ENCODE data around the gene JAG1.
A peak's percentile ranks its signal among the peaks of the same experiment; 100 is the strongest.

JAG1 gene

GRCh38 chr20:10671919-10672623 lies 1.7 kb downstream of the JAG1 start:
- ATAC-seq (replicated peaks; ENCODE audit: extremely low read depth, poor library complexity, severe bottlenecking) (peak; percentile 13), DNase-seq (ENCODE audit: low spot score in 2 of 2) (no peak)
- peaks cover 81% of the 10 kb centered on the region for H3K27me3 Mint-ChIP-seq
- peaks cover 13% of the 10 kb centered on the region for H3K4me1 Mint-ChIP-seq
- peaks cover 5% of the 10 kb centered on the region for H3K36me3 Mint-ChIP-seq (ENCODE audit: insufficient read depth)
- H3K9me3 Mint-ChIP-seq: no peaks in the 10 kb centered on the region
- H3K4me3 Mint-ChIP-seq: peak overlapping the region; percentile 81
- H3K27ac Mint-ChIP-seq (ENCODE audit: low read depth): no peak overlapping the region

DNA sequence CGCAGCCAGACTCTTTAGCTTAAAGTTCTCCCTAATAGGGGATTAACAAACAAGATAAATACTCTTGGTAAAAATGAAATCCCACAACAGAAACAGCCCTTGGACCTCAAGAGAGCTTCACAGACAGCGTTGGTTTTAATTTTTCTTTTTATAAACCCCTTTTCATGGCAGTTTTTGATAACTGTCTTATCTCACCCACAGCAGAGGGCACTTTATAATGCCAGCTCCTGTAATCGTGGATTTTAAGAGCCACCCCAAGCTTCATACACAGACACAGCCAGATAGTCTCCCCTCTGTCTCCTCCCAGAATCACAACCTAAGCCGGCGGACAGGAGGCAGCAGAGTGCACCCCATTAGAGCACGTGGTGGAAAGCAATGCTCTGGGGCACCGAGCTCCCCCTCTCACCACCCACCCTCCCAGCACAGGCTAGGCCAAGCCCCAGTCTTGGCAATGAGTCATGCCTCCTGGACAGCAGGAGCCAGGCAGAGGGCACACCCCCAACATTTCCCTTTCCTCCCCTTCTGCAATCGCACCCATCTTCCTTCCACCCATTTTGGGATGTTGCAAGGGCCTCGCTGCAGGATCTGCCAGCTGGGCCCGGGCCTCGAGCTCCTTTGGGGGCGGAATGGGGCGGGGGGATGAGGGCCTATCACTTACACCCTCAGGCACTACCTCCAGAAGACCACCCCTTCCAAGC lies 2.4 kb downstream of the JAG1 start:
- Mint-ChIP-seq H3K36me3 (ENCODE audit: insufficient read depth) (peaks cover 5% of the 10 kb centered on the region), H3K4me1 (peaks cover 13% of the 10 kb centered on the region), H3K27me3 (peaks cover 76% of the 10 kb centered on the region), H3K27ac (ENCODE audit: low read depth) (no peak overlapping the region), H3K9me3 (no peaks in the 10 kb centered on the region), H3K4me3 (peak overlapping the region; percentile 58)
- ATAC-seq (replicated peaks; ENCODE audit: extremely low read depth, poor library complexity, severe bottlenecking) (no peak), DNase-seq (ENCODE audit: low spot score in 2 of 2) (no peak)

DNA sequence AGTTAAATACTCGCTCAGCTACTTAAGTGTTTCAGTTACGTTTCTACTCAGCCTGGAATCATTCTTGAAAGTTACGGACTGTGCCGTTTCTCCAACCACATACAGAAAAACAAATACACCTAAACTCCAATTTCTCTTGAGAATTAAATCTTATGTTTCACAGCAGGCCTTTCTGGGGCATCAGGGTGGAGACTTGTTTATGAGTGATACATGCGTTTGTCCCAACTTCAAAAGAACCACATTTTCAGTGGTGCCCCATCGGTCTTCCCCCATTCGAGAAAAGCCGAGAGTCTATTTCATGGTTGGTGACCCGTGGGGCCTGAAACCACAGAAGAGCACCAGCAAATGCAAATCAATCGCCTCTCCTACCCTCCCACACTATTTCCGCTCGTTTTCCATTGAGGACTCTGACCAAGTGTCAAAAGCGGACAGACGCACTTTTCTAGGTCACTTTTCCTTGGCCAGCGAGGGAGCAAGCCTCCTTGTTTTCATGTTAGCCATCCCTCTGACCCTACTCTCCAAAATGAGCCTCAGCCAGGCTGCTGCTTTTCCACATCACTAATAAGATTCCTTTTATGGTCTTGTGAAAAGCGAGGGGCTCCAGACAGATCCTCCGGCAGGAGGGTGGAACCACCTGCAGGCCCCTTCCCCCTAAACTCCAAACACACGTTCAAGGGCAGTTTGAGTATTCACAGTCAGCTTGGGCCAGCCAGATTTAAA lies 3.1 kb downstream of the JAG1 start:
- Mint-ChIP-seq H3K4me3 (peak overlapping the region; percentile 58), H3K27me3 (peaks cover 76% of the 10 kb centered on the region), H3K36me3 (ENCODE audit: insufficient read depth) (peaks cover 5% of the 10 kb centered on the region), H3K27ac (ENCODE audit: low read depth) (no peak overlapping the region), H3K9me3 (no peaks in the 10 kb centered on the region), H3K4me1 (peaks cover 13% of the 10 kb centered on the region)
- DNase-seq (ENCODE audit: low spot score in 2 of 2) (no peak), ATAC-seq (replicated peaks; ENCODE audit: extremely low read depth, poor library complexity, severe bottlenecking) (no peak)

- DNase-seq (ENCODE audit: low spot score in 2 of 2): no peak
- Mint-ChIP-seq H3K27me3 (peaks cover 76% of the 10 kb centered on the region), H3K4me1 (peaks cover 13% of the 10 kb centered on the region), H3K4me3 (no peak overlapping the region), H3K27ac (ENCODE audit: low read depth) (no peak overlapping the region), H3K36me3 (ENCODE audit: insufficient read depth) (peaks cover 5% of the 10 kb centered on the region), H3K9me3 (no peaks in the 10 kb centered on the region)
- no peak for ATAC-seq (replicated peaks; ENCODE audit: extremely low read depth, poor library complexity, severe bottlenecking)
These were observed 3.9 kb downstream of the JAG1 start for GRCh38 chr20:10669843-10670446.

DNA sequence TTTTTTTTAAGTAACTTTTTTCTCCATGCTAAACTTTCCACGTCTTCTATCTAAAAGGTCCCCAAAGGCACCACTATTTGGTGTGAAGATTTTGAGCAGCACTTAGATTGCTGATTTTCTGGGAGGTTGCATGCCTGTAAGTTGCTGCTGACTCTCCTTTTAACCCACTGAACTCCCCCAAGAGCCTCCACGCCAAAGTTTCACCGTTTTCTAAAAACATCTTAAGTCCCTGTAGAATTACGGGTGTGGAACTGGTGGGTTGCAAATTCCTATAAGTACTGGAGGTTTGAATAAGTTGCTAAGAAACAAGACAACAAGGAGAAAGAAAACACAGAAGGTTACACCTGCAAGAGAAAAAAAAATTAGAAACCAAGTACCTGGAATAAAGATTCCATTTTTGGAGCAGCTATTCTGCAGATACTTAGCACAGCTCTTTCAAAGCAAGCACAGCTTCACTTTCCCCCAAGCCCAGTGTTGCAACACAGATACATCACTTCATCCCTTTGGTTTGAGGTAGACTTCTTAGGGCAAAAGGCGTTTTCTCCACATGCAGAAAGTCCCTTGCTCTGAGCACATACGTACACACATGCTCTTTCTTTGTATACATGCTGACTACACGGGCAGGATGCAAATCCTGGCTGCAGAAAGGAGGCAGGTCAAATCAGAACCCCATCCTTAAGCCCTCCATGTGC lies 5.0 kb downstream of the JAG1 start:
- Mint-ChIP-seq H3K27me3 (peaks cover 82% of the 10 kb centered on the region), H3K4me3 (no peak overlapping the region), H3K9me3 (no peaks in the 10 kb centered on the region), H3K36me3 (ENCODE audit: insufficient read depth) (peaks cover 5% of the 10 kb centered on the region), H3K27ac (ENCODE audit: low read depth) (no peak overlapping the region), H3K4me1 (peaks cover 11% of the 10 kb centered on the region)
- ATAC-seq (replicated peaks; ENCODE audit: extremely low read depth, poor library complexity, severe bottlenecking): no peak
- no peak for DNase-seq (ENCODE audit: low spot score in 2 of 2)

DNA sequence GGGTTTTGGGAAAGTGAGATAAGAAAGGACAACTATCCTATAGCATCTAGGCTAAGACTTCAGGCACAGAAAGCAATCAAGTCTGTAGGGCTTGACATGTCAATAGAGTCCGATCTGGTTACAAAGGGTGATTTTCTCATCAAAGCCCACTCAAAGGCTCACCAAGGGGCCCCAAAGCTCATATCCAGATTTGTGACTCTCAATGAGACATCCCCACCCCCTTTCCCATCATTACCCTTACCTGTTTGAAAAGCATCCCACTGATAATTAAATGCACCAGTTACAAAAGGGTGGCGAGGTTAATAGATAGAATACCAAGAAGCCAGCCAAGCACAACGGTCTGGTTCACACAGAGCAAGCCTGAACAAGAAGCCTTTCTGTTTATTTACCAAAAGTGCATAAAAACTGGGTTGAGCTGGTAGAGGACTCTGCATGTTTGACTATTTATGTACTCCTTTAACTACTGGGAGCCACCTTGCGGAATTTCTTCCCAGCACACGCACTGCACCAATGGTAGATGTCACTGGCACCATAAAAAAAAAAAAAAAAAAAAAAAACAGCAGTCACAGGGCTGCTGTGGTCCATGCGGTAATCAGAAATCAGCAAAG lies 6.1 kb downstream of the JAG1 start:
- H3K36me3 Mint-ChIP-seq (ENCODE audit: insufficient read depth): peaks cover 5% of the 10 kb centered on the region
- H3K9me3 Mint-ChIP-seq: no peaks in the 10 kb centered on the region
- DNase-seq (ENCODE audit: low spot score in 2 of 2) (no peak), ATAC-seq (replicated peaks; ENCODE audit: extremely low read depth, poor library complexity, severe bottlenecking) (no peak)
- H3K4me3 Mint-ChIP-seq: no peak overlapping the region
- no peak overlapping the region for H3K27ac Mint-ChIP-seq (ENCODE audit: low read depth)
- H3K4me1 Mint-ChIP-seq: peaks cover 8% of the 10 kb centered on the region
- H3K27me3 Mint-ChIP-seq: peaks cover 87% of the 10 kb centered on the region

DNA sequence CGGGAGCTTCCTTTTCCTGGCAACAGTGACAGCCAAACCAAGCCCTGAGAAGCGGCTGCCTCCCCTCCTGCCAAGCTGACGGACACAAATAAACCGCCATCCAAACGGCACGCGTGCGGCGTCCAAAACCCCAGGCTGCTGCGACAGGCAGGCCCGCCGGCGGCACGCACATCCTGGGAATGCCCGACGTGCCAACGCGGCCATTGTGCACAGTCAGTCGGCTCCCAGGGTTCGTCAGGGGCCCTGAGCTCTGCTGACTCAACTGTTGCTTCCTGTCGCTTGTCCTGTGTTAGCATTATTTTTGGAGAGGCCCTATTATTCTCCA lies 6.8 kb downstream of the JAG1 start:
- ATAC-seq (replicated peaks; ENCODE audit: extremely low read depth, poor library complexity, severe bottlenecking) (no peak), DNase-seq (ENCODE audit: low spot score in 2 of 2) (no peak)
- no peak overlapping the region for H3K4me3 Mint-ChIP-seq
- peaks cover 3% of the 10 kb centered on the region for H3K36me3 Mint-ChIP-seq (ENCODE audit: insufficient read depth)
- H3K4me1 Mint-ChIP-seq: peaks cover 8% of the 10 kb centered on the region
- no peak overlapping the region for H3K27ac Mint-ChIP-seq (ENCODE audit: low read depth)
- H3K27me3 Mint-ChIP-seq: peaks cover 87% of the 10 kb centered on the region
- no peaks in the 10 kb centered on the region for H3K9me3 Mint-ChIP-seq

DNA sequence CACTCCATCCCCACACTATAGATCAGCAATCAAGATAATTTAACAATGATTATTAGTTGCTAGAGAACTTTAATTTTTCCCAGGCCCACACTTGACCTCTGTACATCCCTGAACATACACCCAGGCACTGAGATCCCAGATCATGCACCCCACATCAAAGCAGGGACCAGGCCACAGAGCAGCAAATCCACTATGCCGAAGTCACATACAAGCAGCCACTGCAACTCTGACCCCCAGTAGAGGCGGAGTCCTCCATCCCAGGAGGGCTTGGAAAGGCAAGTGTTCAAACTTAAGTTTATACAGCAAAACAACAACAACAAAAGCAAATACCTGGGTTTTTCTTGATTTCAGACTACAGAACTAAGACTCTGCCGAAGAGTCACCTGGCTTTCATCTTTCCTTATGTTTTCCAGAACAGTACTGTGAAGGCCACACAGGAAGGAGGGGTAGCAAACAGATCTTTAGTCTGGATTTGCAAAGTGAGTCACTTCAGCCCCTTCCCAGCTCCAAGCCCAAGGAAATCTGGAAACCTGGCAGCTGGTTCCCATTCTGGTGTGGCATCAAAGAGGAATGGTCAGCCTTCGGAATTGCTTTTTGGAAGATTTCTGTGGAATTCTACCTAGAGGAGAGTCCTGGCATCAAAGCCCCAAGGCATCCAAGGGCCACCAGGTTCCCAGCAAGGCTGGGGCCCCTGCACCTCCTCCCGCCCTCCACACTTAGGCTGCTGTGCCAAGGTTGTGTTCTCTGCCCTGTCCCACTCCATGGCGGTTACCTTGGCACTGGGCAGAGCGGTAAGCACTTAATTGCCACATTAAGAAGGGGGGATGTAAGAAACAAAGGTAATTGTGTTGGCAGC lies 7.3 kb downstream of the JAG1 start:
- DNase-seq (ENCODE audit: low spot score in 2 of 2): no peak
- H3K9me3 Mint-ChIP-seq: no peaks in the 10 kb centered on the region
- peaks cover 87% of the 10 kb centered on the region for H3K27me3 Mint-ChIP-seq
- no peak overlapping the region for H3K27ac Mint-ChIP-seq (ENCODE audit: low read depth)
- ATAC-seq (replicated peaks; ENCODE audit: extremely low read depth, poor library complexity, severe bottlenecking): no peak
- H3K4me1 Mint-ChIP-seq: peaks cover 6% of the 10 kb centered on the region
- peaks cover 2% of the 10 kb centered on the region for H3K36me3 Mint-ChIP-seq (ENCODE audit: insufficient read depth)
- H3K4me3 Mint-ChIP-seq: no peak overlapping the region

- H3K9me3 Mint-ChIP-seq: no peaks in the 10 kb centered on the region
- H3K27me3 Mint-ChIP-seq: peaks cover 87% of the 10 kb centered on the region
- DNase-seq (ENCODE audit: low spot score in 2 of 2): no peak
- no peak overlapping the region for H3K27ac Mint-ChIP-seq (ENCODE audit: low read depth)
- ATAC-seq (replicated peaks; ENCODE audit: extremely low read depth, poor library complexity, severe bottlenecking): no peak
- no peaks in the 10 kb centered on the region for H3K4me1 Mint-ChIP-seq
- H3K4me3 Mint-ChIP-seq: no peak overlapping the region
- no peaks in the 10 kb centered on the region for H3K36me3 Mint-ChIP-seq (ENCODE audit: insufficient read depth)
These were observed 8.0 kb downstream of the JAG1 start for GRCh38 chr20:10665791-10666190.

DNA sequence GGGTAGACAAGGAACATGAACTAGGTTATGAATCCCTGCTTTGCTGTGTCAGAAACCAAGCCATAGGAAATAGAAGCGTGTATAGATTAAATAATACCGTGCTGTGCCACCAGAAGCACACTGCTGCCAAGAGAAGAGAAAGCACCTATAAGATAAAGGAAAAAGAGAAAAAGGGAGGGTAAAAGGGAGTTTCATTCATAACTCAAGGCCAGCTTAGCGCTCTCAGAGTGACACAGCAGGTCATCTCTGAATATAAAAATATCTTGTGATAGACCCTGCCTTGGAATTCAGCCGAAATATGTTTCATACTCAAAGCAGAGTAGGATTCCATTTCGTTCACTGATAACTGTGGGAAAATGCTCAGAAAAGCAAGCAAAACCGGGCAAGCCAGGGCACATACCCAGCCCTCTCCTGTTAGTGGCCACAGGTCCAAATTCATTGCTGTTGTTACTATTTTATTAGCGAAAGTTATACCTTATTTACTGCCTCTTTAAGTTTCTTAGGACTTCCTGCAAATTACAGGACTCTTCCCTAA lies 8.7 kb downstream of the JAG1 start:
- H3K4me3 Mint-ChIP-seq: no peak overlapping the region
- no peaks in the 10 kb centered on the region for H3K9me3 Mint-ChIP-seq
- no peak for ATAC-seq (replicated peaks; ENCODE audit: extremely low read depth, poor library complexity, severe bottlenecking)
- no peaks in the 10 kb centered on the region for H3K36me3 Mint-ChIP-seq (ENCODE audit: insufficient read depth)
- no peaks in the 10 kb centered on the region for H3K4me1 Mint-ChIP-seq
- no peak for DNase-seq (ENCODE audit: low spot score in 2 of 2)
- H3K27ac Mint-ChIP-seq (ENCODE audit: low read depth): no peak overlapping the region
- peaks cover 87% of the 10 kb centered on the region for H3K27me3 Mint-ChIP-seq

- Mint-ChIP-seq H3K4me1 (no peaks in the 10 kb centered on the region), H3K36me3 (ENCODE audit: insufficient read depth) (no peaks in the 10 kb centered on the region), H3K27ac (ENCODE audit: low read depth) (no peak overlapping the region), H3K4me3 (no peak overlapping the region), H3K27me3 (peaks cover 76% of the 10 kb centered on the region), H3K9me3 (no peaks in the 10 kb centered on the region)
- DNase-seq (ENCODE audit: low spot score in 2 of 2) (no peak), ATAC-seq (replicated peaks; ENCODE audit: extremely low read depth, poor library complexity, severe bottlenecking) (no peak)
These were observed 10.0 kb downstream of the JAG1 start for GRCh38 chr20:10663756-10664155.
